Smooth muscle cell of the brain vasculature (primary cell): ENCODE results near the gene FOXR1.

Experiments used
- DNase-seq: peaks from one replicate; pipeline ENCODE4 v3.0.0-alpha.2; 2012; ENCODE audit warnings: low read depth, low spot score

The FOXR1 gene

GRCh38 chr11:119026970-119027369 is 55.4 kb downstream of the FOXR1 start:
- DNase-seq, result no peak

GRCh38 chr11:119027561-119028345 is 56.2 kb downstream of the FOXR1 start:
- DNase-seq, result no peak

- DNase-seq, result no peak
Measured at GRCh38 chr11:119028346-119029068, 56.9 kb downstream of the FOXR1 start.

- no peak for DNase-seq
Measured at GRCh38 chr11:119029069-119029339, 57.4 kb downstream of the FOXR1 start.

GRCh38 chr11:119029340-119030028 is 57.9 kb downstream of the FOXR1 start:
- no peak for DNase-seq

GRCh38 chr11:119030029-119030328 is 58.4 kb downstream of the FOXR1 start:
- DNase-seq, result no peak

GRCh38 chr11:119030329-119031047 is 58.9 kb downstream of the FOXR1 start, which contains the start of gene SLC37A4:
TSS of gene SLC37A4 (minus strand) at chr11:119030877.
- peak; percentile 91 for DNase-seq
